Endothelial cell of umbilical vein (primary cell): ENCODE measurements around the gene RAPH1. TPM values are rescaled to one million over a fixed set of nuclear protein-coding genes. Genes with fewer than 3 reads are reported as not detected.
"Not testable (repeated sequence)": the region's sequence is repeated elsewhere in the genome, so short reads cannot be mapped to it uniquely, and the experiment has no call there.

ENCODE experiments used
- BruUV-seq: library from RNA; stranded (reverse); fragments of 400-500 nt; replicated peaks from 2 replicates; lab custom pipeline; 2021; lab: Mats Ljungman, UMichigan
- CTCF ChIA-PET: fragments of 300-600, 350-600 bp; sonication (Branson Sonifier 250); formaldehyde crosslinking; loops from one replicate; lab custom pipeline; 2021; ENCODE audit warnings: antibody characterized with exemption, inconsistent platforms; lab: Charles Lee
- POLR2A ChIA-PET: fragments of 300-600, 350-600 bp; sonication (Branson Sonifier 250); formaldehyde crosslinking; loops from one replicate; lab custom pipeline; 2021; ENCODE audit warnings: antibody characterized with exemption, inconsistent platforms; lab: Charles Lee
- DNase-seq: peaks from one replicate; pipeline ENCODE4 v3.0.0-alpha.2; 2011; ENCODE audit warnings: low read depth, low spot score
- FAIRE-seq: peaks from 2 replicates; lab custom pipeline; 2011; peaks lifted over from hg19 to GRCh38; lab: Jason Lieb, UNC
- H2AFZ ChIP-seq: 2 replicates; pipeline ENCODE4 v1.6.0; 2012; ENCODE audit warnings: low read depth, low read length, control low read depth, inconsistent platforms
- H3K27ac ChIP-seq: 2 replicates; pipeline ENCODE4 v1.5.1; 2011; ENCODE audit warnings: low read depth, mild to moderate bottlenecking, control low read depth, low read length, moderate library complexity; ENCODE audit not compliant: insufficient read depth
- H3K27me3 ChIP-seq, 2 experiments: 2 replicates each; pipeline versions ENCODE4 v1.6.0 to v1.6.1; 2011; ENCODE audit warnings: low read length in 2 of 2, mixed read lengths in 1 of 2; ENCODE audit not compliant: control insufficient read depth in 2 of 2, insufficient read depth in 2 of 2
- H3K36me3 ChIP-seq, 2 experiments: 2 replicates in 1 of 2; 3 replicates in 1 of 2; pipeline ENCODE4 v1.5.1; 2011; ENCODE audit warnings: low read length in 2 of 2, mild to moderate bottlenecking in 1 of 2, moderate library complexity in 1 of 2; ENCODE audit not compliant: control insufficient read depth in 2 of 2, insufficient read depth in 2 of 2; ENCODE audit errors: extremely low read depth in 1 of 2
- H3K4me1 ChIP-seq: 3 replicates; pipeline ENCODE4 v1.5.1; 2011; ENCODE audit warnings: mild to moderate bottlenecking, low read length; ENCODE audit not compliant: control insufficient read depth, insufficient read depth; ENCODE audit errors: extremely low read depth
- H3K4me2 ChIP-seq: 2 replicates; pipeline ENCODE4 v1.6.1; 2011; ENCODE audit warnings: low read length, control low read depth, mixed read lengths; ENCODE audit not compliant: insufficient read depth
- H3K4me3 ChIP-seq, 3 experiments: fragments of 200-600 bp in 1 of 3; sonication (generic), shearing (Covaris generic) in 1 of 3; replicated peaks in 1 of 3; 2 replicates each; pipeline ENCODE4 v1.5.1; 2011 to 2016; ENCODE audit warnings: control low read depth in 3 of 3, low read length in 3 of 3, mild to moderate bottlenecking in 2 of 3, inconsistent platforms in 1 of 3, low read depth in 1 of 3, moderate library complexity in 1 of 3; ENCODE audit not compliant: insufficient read depth in 1 of 3
- H3K79me2 ChIP-seq: 2 replicates; pipeline ENCODE4 v1.6.0; 2012; ENCODE audit warnings: low read length, inconsistent platforms; ENCODE audit not compliant: control insufficient read depth, insufficient read depth
- H3K9ac ChIP-seq: replicated peaks from 2 replicates; pipeline ENCODE3; 2011; ENCODE audit warnings: low read length, control low read depth; ENCODE audit not compliant: insufficient read depth; ENCODE audit errors: extremely low read depth
- H3K9me1 ChIP-seq: replicated peaks from 3 replicates; pipeline ENCODE4 v1.6.0; 2011; ENCODE audit warnings: mild to moderate bottlenecking, low read length; ENCODE audit not compliant: control insufficient read depth, insufficient read depth; ENCODE audit errors: extremely low read depth
- H3K9me3 ChIP-seq: replicated peaks from 2 replicates; pipeline ENCODE4 v1.5.1; 2012; ENCODE audit warnings: low read length, inconsistent platforms; ENCODE audit not compliant: control insufficient read depth, insufficient read depth
- H4K20me1 ChIP-seq: replicated peaks from 2 replicates; pipeline ENCODE3; 2011; ENCODE audit warnings: mild to moderate bottlenecking, low read length; ENCODE audit not compliant: control insufficient read depth, insufficient read depth; ENCODE audit errors: extremely low read depth
- EZH2 ChIP-seq: IDR thresholded peaks from 2 replicates; pipeline ENCODE4 v1.6.1; 2012; ENCODE audit warnings: borderline replicate concordance, low read depth, mild to moderate bottlenecking, moderate library complexity, low read length, inconsistent platforms; ENCODE audit not compliant: severe bottlenecking
- FOS ChIP-seq: IDR thresholded peaks from 2 replicates; pipeline ENCODE4 v1.6.1; 2011; ENCODE audit warnings: mild to moderate bottlenecking, low read length, moderate library complexity, borderline replicate concordance; ENCODE audit not compliant: insufficient read depth
- GATA2 ChIP-seq: IDR thresholded peaks from 2 replicates; pipeline ENCODE4 v1.7.0; 2011; ENCODE audit warnings: low read depth, mild to moderate bottlenecking, moderate library complexity, mixed read lengths, low read length; ENCODE audit not compliant: insufficient read length, insufficient read depth
- JUN ChIP-seq: IDR thresholded peaks from 2 replicates; pipeline ENCODE4 v1.6.1; 2011; ENCODE audit warnings: borderline replicate concordance, low read depth; ENCODE audit not compliant: insufficient read length, insufficient read depth
- MYC ChIP-seq: IDR thresholded peaks from one replicate; pipeline ENCODE4 v1.6.1; 2011; ENCODE audit warnings: mild to moderate bottlenecking, low read depth, low read length
- POLR2A ChIP-seq: IDR thresholded peaks from 2 replicates; pipeline ENCODE4 v1.6.1; 2012; ENCODE audit warnings: low read depth, mild to moderate bottlenecking, control low read depth, low read length
- POLR2AphosphoS5 ChIP-seq: IDR thresholded peaks from 2 replicates; pipeline ENCODE4 v1.6.1; 2012; ENCODE audit warnings: low read depth, mild to moderate bottlenecking, control low read depth, low read length, moderate library complexity; ENCODE audit not compliant: insufficient read depth
- dilution Hi-C: fragments of 300-500 bp; cut with MboI; formaldehyde crosslinking; loops from one replicate; pipeline ENCODE4 v1.15.0; 2019; ENCODE audit warnings: low sequenced_read_pairs; ENCODE audit not compliant: extremely low pct_ligation_motif_present
- intact Hi-C: fragments of 100-400 bp; cut with micrococcal nuclease; formaldehyde crosslinking; loops from one replicate; pipeline ENCODE4 v1.10.0; 2022
- polyA plus RNA-seq, 4 experiments: library from polyadenylated mRNA; depleted of rRNA in 3 of 4; stranded (reverse) in 3 of 4; unstranded in 1 of 4; fragments of >200 nt; gene quantifications; 2 replicates each; pipeline versions ENCODE4 v1.2.1 to v1.2.3, GENCODE V29; 2011 to 2012; ENCODE audit warnings: missing spikeins in 1 of 4
- total RNA-seq: library from RNA; stranded (reverse); gene quantifications from 2 replicates; pipeline ENCODE4 v1.2.3, GENCODE V29; 2021
- TF ChIP-seq, protein P1 (sequence below): IDR thresholded peaks from 2 replicates; pipeline ENCODE4 v1.6.1; 2011; ENCODE audit not compliant: insufficient read depth, insufficient read length
- TF ChIP-seq, protein P2 (sequence below), 2 donors: IDR thresholded peaks; 1 replicate in 1 of 2; 2 replicates in 1 of 2; pipeline ENCODE4 v1.5.1; 2011; ENCODE audit warnings: low read length in 2 of 2, mild to moderate bottlenecking in 2 of 2, moderate library complexity in 2 of 2, control low read depth in 1 of 2, inconsistent platforms in 1 of 2, low read depth in 1 of 2; ENCODE audit not compliant: insufficient read depth in 1 of 2; ENCODE audit errors: extremely low read depth in 1 of 2

Gene RAPH1
- total and polyA plus RNA-seq, 2 donors (not counting 3 experiments of a cell fraction or from before 2014, with no cell fraction given) = 5.1 to 59.5 TPM

DNA sequence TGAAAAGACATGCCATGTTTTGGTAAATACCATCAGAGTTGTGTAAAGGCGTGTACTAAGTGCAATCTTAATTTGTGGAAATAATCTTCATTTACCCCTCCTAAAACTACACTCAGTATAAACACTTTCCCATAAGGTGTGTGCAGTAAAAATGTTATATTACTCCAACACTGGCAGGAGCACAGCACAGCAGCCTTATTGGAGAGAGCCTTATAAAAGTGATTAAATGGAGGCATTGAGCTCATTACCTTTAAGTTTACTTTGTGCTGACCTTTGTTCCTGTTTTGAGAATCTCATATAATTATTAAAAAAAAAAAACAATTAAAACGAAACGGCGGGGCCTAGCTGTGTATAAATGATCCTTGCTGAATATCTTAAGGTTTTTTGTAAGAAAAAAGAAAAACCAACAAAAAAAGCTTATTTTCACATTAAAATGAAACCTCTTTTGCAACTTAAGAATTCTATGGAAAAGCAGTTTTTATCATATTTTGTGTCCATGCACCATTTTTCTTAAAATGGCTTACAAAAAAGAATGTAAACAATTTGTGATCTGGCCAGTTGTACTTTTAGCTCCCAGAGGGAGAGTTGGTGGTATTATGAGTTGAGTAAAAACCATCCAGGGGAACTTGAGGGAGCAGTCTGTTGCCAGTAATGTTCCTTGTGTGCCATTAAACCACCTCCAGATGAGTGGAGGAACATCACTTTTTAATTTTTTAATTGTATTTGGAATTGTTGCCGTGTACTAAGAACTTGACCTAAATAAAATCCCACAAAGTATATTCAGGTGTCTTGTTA, 103.5 kb downstream of the RAPH1 start:
- no peak for TF ChIP-seq MYC
- TF ChIP-seq, protein P1, sequence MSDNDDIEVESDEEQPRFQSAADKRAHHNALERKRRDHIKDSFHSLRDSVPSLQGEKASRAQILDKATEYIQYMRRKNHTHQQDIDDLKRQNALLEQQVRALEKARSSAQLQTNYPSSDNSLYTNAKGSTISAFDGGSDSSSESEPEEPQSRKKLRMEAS = no peak
- TF ChIP-seq JUN = no peak
- no peak for TF ChIP-seq EZH2
- TF ChIP-seq GATA2 = no peak
- TF ChIP-seq FOS = no peak
- TF ChIP-seq, protein P2, sequence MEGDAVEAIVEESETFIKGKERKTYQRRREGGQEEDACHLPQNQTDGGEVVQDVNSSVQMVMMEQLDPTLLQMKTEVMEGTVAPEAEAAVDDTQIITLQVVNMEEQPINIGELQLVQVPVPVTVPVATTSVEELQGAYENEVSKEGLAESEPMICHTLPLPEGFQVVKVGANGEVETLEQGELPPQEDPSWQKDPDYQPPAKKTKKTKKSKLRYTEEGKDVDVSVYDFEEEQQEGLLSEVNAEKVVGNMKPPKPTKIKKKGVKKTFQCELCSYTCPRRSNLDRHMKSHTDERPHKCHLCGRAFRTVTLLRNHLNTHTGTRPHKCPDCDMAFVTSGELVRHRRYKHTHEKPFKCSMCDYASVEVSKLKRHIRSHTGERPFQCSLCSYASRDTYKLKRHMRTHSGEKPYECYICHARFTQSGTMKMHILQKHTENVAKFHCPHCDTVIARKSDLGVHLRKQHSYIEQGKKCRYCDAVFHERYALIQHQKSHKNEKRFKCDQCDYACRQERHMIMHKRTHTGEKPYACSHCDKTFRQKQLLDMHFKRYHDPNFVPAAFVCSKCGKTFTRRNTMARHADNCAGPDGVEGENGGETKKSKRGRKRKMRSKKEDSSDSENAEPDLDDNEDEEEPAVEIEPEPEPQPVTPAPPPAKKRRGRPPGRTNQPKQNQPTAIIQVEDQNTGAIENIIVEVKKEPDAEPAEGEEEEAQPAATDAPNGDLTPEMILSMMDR (IDR thresholded peaks at IDR 0.05; ENCODE audit: extremely low read depth in 1 of 2, insufficient read depth in 1 of 2, low read depth in 1 of 2, low read length in 2 of 2) = no peak
- no peak for TF ChIP-seq POLR2A
- no peak for TF ChIP-seq POLR2AphosphoS5
- Histone ChIP-seq H3K36me3 (peaks cover 2 to 7% of the 10 kb centered on the region in 2 experiments), H3K4me2 (no peak overlapping the region), H3K79me2 (peaks cover 13% of the 10 kb centered on the region), H3K9me3 (no peaks in the 10 kb centered on the region), H4K20me1 (no peaks in the 10 kb centered on the region), H3K9ac (no peak overlapping the region), H3K27me3 (no peaks in the 10 kb centered on the region), H3K4me3 (no peak overlapping the region), H2AFZ (no peak overlapping the region), H3K4me1 (peaks cover 13% of the 10 kb centered on the region), H3K27ac (no peak overlapping the region), H3K9me1 (no peaks in the 10 kb centered on the region)
- DNase-seq (no peak), FAIRE-seq (no peak)
- POLR2A ChIA-PET = interaction anchor here (0.7 kb wide), 1 partner anchor 375 kb away, joined by 3 read pairs; no protein-coding TSS in a partner anchor
- BruUV-seq = no TSS peak
- dilution Hi-C loops = no loop called here
- intact Hi-C loops = no loop called here
- CTCF ChIA-PET = interaction anchor here (0.6 to 1.0 kb wide), 2 partner anchors 19 to 384 kb away, joined by 3 read pairs; no protein-coding TSS in a partner anchor

DNA sequence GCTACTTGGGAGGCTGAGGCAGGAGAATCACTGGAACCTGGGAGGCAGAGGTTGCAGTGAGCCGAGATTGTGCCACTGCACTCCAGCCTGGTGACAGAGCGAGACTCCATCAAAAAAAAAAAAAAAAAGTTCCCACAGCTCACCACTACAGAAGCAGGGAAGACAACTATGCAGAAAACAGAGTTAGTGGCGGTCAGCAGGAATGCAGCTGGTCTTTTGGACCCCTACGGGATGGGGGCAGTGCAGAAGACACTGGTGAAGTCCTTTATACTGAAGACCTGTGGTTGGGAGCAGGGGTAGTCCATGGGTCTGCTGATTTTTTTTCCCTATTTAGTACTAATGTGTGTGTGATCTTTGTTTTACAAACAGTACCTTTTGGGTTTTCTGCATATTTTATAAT, 105.5 kb downstream of the RAPH1 start:
- H3K4me1 ChIP-seq = peaks cover 14% of the 10 kb centered on the region
- POLR2A ChIA-PET, H3K9ac ChIP-seq, H3K9me1 ChIP-seq, DNase-seq, H3K36me3 ChIP-seq, intact Hi-C loops, FAIRE-seq, H3K27ac ChIP-seq, H3K79me2 ChIP-seq, H4K20me1 ChIP-seq, H2AFZ ChIP-seq, H3K9me3 ChIP-seq, H3K27me3 ChIP-seq, dilution Hi-C loops, BruUV-seq, H3K4me3 ChIP-seq, H3K4me2 ChIP-seq: not testable (repeated sequence)
- CTCF ChIA-PET = interaction anchor here (1.3 to 1.6 kb wide), 2 partner anchors 8 to 386 kb away, joined by 3 to 6 read pairs; no protein-coding TSS in a partner anchor
